VCaP (cell line): Measurements from ENCODE around the gene BPIFB6.

ENCODE experiments used
- H3K27ac ChIP-seq: fragments of 450-650 bp; 2 replicates; pipeline ENCODE4 v1.5.1; 2017
- TF ChIP-seq, protein P1 (sequence below): fragments of 450-650 bp; conservative IDR thresholded peaks from 2 replicates; pipeline ENCODE4 v1.5.1; 2017; ENCODE audit warnings: mild to moderate bottlenecking, moderate library complexity

The BPIFB6 gene

DNA sequence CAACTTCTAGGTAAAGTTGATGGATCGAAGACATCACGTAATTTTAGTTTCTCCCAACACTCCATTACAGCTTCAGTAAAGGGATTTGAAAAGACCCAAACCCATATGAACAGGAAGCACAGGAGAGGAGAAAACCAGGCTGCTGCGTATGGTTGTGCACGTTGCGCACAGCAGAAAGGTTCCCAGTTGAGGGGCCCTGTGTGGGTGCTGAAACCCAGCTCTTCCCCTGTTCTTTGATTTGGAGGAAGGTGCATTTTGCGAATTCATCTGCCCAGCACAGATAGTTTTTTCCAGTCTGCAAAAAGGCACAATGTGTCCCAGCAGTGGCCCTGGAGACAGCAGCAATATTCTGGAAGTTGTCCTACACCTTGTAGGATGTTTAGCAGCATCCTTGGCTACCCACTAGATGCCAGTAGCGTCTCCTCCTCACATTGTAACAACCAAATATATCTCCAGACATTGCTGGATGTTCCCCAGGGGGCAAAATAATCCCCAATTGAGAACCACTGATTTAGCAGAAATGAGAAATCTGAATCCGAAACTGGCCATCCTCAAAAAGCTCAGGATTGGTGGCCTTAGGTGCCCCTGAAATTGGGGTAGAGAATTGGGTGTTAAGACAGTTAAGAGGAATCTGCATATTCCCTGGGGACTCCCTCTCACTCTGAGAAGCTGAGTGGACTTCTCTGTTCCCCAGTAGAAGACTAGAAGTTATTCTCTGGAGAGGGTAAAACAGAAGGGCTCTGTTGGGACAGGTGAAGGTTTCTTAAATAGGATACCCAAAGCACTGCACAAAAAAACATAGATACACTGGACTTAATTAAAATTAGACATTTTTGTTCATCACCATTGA is 39.4 kb upstream of the BPIFB6 start:
- TF ChIP-seq, protein P1, sequence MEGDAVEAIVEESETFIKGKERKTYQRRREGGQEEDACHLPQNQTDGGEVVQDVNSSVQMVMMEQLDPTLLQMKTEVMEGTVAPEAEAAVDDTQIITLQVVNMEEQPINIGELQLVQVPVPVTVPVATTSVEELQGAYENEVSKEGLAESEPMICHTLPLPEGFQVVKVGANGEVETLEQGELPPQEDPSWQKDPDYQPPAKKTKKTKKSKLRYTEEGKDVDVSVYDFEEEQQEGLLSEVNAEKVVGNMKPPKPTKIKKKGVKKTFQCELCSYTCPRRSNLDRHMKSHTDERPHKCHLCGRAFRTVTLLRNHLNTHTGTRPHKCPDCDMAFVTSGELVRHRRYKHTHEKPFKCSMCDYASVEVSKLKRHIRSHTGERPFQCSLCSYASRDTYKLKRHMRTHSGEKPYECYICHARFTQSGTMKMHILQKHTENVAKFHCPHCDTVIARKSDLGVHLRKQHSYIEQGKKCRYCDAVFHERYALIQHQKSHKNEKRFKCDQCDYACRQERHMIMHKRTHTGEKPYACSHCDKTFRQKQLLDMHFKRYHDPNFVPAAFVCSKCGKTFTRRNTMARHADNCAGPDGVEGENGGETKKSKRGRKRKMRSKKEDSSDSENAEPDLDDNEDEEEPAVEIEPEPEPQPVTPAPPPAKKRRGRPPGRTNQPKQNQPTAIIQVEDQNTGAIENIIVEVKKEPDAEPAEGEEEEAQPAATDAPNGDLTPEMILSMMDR = peak; percentile 37; the same call in 1 of the 2 replicates
- no peak overlapping the region for H3K27ac ChIP-seq

DNA sequence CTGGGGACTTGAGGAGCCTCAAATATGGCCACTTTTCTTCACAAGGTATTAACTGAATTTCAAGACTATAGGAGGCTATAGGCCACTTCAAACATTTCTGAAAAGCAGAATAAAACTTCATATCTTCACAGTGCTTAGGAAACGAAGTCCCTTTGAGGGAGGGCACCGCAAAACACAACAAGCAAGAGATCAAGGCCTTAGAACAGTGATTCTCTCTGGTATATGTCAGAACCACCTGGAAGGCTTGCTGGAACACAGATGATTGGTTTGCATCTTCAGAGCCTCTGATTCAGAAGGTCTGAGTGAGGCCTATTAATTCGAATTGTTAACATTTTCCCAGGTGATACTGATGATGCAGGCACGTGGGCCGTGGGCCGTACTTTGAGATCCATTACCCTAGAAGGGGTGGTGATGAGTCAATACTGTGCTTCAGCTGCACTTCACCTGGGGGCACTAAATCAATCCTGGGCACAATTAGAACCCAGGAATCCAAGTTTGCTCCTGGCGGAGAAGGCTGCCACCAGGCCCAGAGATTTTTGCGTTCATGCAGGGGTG is 37.9 kb upstream of the BPIFB6 start:
- TF ChIP-seq, protein P1 = no peak
- H3K27ac ChIP-seq = no peak overlapping the region

DNA sequence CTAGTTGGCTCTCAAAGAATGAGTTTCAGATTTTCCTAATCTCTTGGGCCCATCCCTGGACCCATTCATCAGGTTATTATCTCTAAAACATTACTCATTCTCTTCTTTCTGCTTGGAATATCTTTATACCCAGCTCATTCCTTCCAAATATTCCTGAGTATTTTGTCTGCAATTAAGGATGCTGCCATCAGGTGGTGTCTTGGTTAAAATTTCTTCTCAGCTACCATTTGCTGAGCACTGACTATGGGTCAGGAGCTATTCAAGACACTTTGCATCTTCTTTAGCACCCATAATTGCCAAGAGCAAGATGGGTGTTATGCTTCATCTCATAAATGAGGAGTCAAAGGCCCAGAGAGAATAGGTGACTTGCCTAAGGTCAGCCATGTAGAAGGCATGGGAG is 35.6 kb upstream of the BPIFB6 start:
- no peak overlapping the region for H3K27ac ChIP-seq
- TF ChIP-seq, protein P1 = no peak; the same call in 1 of the 2 replicates

DNA sequence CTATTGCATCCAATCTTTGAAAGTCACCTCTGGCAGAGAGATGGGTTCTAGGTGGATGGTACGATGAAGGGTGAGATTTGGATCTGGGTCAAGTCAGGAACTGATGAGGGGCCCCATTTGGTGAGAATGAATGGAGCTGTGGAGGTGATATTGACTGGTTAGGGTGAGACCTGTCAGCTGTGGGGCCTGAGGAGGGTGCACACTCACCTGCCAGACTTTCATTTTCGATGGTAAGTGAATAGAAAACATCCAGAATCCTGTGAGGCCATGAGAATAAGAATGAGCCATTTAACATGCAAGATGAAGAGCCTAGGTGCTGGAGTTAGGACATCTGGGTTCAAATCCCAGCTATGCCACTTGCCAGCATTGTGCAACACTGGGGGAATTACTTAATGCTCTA is 34.0 kb upstream of the BPIFB6 start:
- no peak overlapping the region for H3K27ac ChIP-seq
- TF ChIP-seq, protein P1 = no peak

DNA sequence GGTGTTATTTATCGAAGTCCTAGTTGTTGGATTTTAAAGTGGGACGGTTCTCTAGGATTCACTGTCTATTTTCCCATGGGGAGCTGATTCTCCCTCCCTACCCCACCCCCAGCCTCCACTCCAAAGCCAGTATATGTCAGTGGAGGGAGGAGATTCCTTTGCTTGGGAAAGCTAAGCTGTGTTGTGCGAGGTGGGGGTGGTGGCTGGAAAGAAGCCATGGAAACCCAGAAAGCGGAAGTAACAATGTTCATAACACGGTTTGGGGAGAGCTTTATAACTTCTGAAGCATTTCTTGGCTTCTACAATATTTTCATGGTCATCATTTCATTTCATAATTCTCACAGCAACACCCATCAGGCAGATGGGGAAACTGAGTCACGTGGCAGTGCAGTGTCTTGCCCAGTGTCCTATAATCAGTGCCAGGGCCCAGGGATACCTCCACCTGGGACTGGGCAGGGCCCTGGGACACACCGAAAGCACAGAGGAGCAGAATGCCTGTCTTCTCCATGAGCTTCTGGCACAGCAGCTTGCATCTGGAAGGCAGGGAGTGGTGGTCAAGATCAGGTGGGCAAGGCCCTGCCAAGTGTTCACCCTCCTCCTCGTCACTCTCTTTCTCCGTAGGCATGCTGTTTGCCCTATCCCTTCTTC is 31.7 kb upstream of the BPIFB6 start:
- TF ChIP-seq, protein P1 = no peak
- no peak overlapping the region for H3K27ac ChIP-seq

DNA sequence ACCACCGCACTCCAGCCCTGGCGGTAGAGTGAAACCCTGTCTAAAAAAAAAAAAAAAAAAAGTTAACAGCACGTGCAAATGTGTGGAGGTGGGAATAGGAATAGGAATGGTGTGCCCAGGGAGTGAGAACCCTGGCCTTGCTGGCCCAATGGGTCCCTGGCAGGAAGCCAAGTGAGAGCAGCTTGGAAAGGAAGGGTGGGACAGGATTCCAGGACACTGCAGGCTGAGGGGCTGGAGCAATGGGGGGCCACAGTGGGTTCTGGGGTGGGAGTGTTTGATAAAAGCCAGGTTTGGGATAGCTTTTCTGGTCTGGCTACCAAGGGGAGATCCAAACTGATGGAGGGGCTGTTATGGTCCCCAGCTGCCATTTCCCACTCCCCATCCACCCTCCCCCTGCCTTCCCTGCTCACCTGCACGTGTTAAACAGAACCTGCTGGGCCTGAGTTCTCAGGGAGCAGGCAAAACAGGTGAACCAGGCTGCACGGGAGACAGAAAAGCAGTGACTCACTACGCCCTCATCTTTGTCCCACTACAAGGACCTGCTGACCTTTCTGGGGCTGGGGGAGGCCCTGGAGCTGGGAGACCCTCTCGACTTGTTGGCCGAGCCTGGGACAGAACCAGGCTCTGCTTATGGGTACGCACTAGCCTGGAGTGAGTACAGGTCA is 30.5 kb upstream of the BPIFB6 start:
- TF ChIP-seq, protein P1 = no peak

More for the DNA sequence above, 30.5 kb upstream of the BPIFB6 start:
- H3K27ac ChIP-seq = no peak overlapping the region
